ENCODE measurements around the gene TAF1. TPM values are rescaled to one million over a fixed set of nuclear protein-coding genes. Genes with fewer than 3 reads are reported as not detected.
"Not testable (repeated sequence)": the region's sequence is repeated elsewhere in the genome, so short reads cannot be mapped to it uniquely, and the experiment has no call there.

The TAF1 gene
- polyA plus RNA-seq, 4 donors: 31.5 to 54.2 (median 41.9) TPM

GRCh38 chrX:71493111-71493613 lies 127.0 kb downstream of the TAF1 start:
- no peak for DNase-seq (ENCODE audit: low read depth in 4 of 4, low spot score in 2 of 4)

- DNase-seq (ENCODE audit: low read depth in 4 of 4, low spot score in 2 of 4): not testable (repeated sequence)
These were observed 129.8 kb downstream of the TAF1 start for GRCh38 chrX:71495979-71496378.

DNA sequence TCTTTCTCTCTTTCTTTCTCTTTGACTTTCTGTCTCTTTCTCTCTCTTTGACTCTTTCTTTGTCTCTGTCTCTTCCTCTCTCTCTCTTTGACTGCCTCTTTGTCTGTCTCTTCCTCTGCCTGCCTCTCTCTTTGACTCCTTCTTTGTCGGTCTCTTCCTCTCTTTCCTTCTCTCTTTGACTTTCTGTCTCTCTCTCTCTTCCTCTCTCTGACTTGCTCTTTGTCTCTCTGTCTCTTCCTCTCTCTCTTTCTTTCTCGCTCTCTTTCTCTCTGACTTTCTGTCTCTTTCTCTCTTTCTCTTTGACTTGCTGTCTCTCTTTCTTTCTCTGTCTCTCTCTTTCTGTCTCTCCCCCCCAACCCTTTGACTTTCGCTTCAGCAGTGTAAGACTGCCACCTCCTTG lies 130.3 kb downstream of the TAF1 start:
- no peak for DNase-seq (ENCODE audit: low read depth in 4 of 4, low spot score in 2 of 4)

GRCh38 chrX:71502080-71502479 lies 135.9 kb downstream of the TAF1 start:
- not testable (repeated sequence) for DNase-seq (ENCODE audit: low read depth in 4 of 4, low spot score in 2 of 4)

DNA sequence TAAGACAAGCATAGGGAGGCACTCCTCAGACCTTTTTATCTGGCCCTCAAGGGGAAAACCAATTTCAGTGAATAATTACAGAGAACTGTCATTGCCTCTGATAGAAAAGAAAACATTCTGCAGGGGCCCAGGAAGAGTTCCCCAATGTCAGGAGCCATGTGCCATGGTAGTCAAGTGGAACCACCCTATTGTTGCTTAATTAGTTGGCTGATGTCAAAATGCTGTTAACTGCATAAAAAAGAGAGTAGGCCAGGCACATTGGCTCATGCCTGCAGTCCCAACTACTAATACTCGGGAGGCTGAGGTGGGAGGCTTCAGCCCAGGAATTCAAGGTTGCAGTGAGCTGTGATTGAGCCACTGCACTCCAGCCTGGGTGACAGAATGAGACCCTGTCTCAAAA lies 138.2 kb downstream of the TAF1 start:
- DNase-seq (ENCODE audit: low read depth in 4 of 4, low spot score in 2 of 4): no peak

DNA sequence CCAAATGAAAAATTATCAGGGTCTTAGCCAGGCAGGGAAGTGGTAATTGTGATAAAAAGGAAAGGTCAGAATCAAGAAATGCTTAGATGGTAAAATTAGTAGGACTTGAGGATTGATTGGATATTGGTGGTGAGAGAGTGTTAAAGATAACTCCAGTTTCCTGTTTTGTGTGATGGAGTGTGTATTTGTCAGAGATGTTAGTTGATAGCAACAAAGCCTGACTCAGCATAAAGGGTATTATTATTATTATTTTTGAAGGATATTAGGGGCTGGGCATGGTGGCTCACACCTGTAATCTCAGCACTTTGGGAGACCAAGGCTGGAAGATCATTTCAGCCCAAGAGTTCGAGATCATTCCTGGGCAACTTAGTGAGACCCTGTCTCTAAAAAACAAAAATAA lies 143.1 kb downstream of the TAF1 start:
- no peak for DNase-seq (ENCODE audit: low read depth in 4 of 4, low spot score in 2 of 4)

GRCh38 chrX:71510161-71510560 lies 144.0 kb downstream of the TAF1 start:
- DNase-seq (ENCODE audit: low read depth in 4 of 4, low spot score in 2 of 4): no peak

GRCh38 chrX:71513731-71514130 lies 147.6 kb downstream of the TAF1 start:
- DNase-seq (ENCODE audit: low read depth in 4 of 4, low spot score in 2 of 4): not testable (repeated sequence)

DNA sequence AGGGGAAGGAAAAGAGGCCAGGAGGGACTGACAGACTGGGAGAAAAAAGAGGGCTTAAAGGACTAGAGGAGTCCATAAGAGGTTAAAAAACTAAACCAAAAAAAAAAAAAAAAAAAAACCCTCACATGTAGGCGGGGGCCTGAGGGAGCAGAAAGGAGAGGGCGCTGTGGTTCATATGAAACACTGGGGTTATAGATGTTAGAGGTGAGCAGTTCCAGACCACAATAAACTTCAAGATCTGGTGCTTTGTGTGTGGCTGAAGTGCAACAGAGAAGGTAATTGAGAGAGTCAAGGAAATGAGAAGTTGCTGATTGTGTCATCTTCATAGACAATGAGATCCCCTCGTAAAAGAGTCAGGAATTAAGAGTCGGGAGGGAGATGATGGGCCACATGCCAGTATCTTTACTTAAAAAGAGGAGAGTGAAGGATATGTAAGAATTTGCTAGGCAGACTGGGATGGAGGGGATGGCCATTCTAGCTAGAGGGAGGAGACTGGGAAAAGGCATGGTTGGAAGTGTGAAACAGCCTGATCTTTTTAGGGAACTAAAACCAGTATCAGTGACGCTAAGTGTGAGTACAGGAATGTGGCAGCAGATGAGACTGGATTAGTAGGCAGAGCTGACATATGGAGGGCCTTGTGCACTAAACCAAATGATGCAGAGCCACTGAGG lies 148.3 kb downstream of the TAF1 start:
- no peak for DNase-seq (ENCODE audit: low read depth in 4 of 4, low spot score in 2 of 4)

- DNase-seq (ENCODE audit: low read depth in 4 of 4, low spot score in 2 of 4): no peak
These were observed 148.9 kb downstream of the TAF1 start for GRCh38 chrX:71515038-71515396.

Other genes starting within 250 kb of the TAF1 start
- 10 to 100 TPM; 29.2 to 69.2 (median 44.1) TPM for gene MED12, start 247.8 kb upstream of the TAF1 start, polyA plus RNA-seq (ENCODE audit: insufficient read length in 4 of 4)
- 1 to 10 TPM; 4.9 to 6.0 (median 5.4) TPM for gene NLGN3, start 221.5 kb upstream of the TAF1 start, polyA plus RNA-seq (ENCODE audit: insufficient read length in 4 of 4)
- 10 to 100 TPM; 39.5 to 48.2 (median 45.5) TPM for gene GJB1, start 143.1 kb upstream of the TAF1 start, polyA plus RNA-seq (ENCODE audit: insufficient read length in 4 of 4)
- gene ZMYM3, start 112.2 kb upstream of the TAF1 start, polyA plus RNA-seq (ENCODE audit: insufficient read length in 4 of 4): 10 to 100 TPM; 50.1 to 74.4 (median 58.1) TPM
- 100 to 1,000 TPM; 571 to 672 (median 620) TPM for gene NONO, start 82.7 kb upstream of the TAF1 start, polyA plus RNA-seq (ENCODE audit: insufficient read length in 4 of 4)
- gene ITGB1BP2, start 64.6 kb upstream of the TAF1 start, polyA plus RNA-seq (ENCODE audit: insufficient read length in 4 of 4): 1 to 10 TPM in 2 of 4 donors, under 1 TPM in 2; 0.62 to 2.9 (median 1.9) TPM
- 100 to 1,000 TPM; 133 to 308 (median 229) TPM for gene OGT, start 166.7 kb downstream of the TAF1 start, polyA plus RNA-seq (ENCODE audit: insufficient read length in 4 of 4)
- gene GCNA, start 212.1 kb downstream of the TAF1 start, polyA plus RNA-seq (ENCODE audit: insufficient read length in 4 of 4): 1 to 10 TPM; 1.3 to 3.7 (median 2.6) TPM

All from left renal cortex interstitium (tissue), 4 donors.